Measurements from ENCODE around the gene PRR35.

- no peak for TF ChIP-seq CTCF (IDR thresholded peaks at IDR 0.05; ENCODE audit: low read length)
- TF ChIP-seq EZH2 (IDR thresholded peaks at IDR 0.05; ENCODE audit: borderline replicate concordance, low read length): no peak
Measured at GRCh38 chr16:561957-562938, 2.1 kb downstream of the PRR35 start.

Data from OCI-LY1 (cell line).